CD4-positive, alpha-beta T cell (primary cell): ENCODE results near the gene UGT1A6. TPM values are rescaled to one million over a fixed set of nuclear protein-coding genes. Genes with fewer than 3 reads are reported as not detected.

Experiments used
- ATAC-seq: fragments of 200-7000 bp; cut with Tn5 transposase; one replicate; pipeline ENCODE4 v1.10.0; 2022; ENCODE audit warnings: mild to moderate bottlenecking; ENCODE audit not compliant: poor library complexity
- CTCF ChIA-PET: fragments of 350-600 bp; sonication (Branson Sonifier 250); formaldehyde crosslinking; loops from one replicate; lab custom pipeline; 2021; ENCODE audit warnings: antibody characterized with exemption, inconsistent platforms; lab: Charles Lee
- POLR2A ChIA-PET: fragments of 350-600 bp; sonication (Branson Sonifier 250); formaldehyde crosslinking; loops from one replicate; lab custom pipeline; 2021; ENCODE audit warnings: antibody characterized with exemption, inconsistent platforms; lab: Charles Lee
- DNase-seq, 14 experiments: peaks; one replicate each; pipeline ENCODE4 v3.0.0-alpha.2; 2013 to 2020; ENCODE audit warnings: mixed read lengths in 2 of 14
- H3K27ac ChIP-seq, 2 donors: one replicate each; pipeline versions ENCODE4 v1.5.1 to v1.7.0; 2013; ENCODE audit warnings: low read length in 2 of 2, low read depth in 1 of 2, mild to moderate bottlenecking in 1 of 2
- H3K27me3 ChIP-seq, 2 experiments: 1 replicate in 1 of 2; 2 replicates in 1 of 2; pipeline versions ENCODE4 v1.6.1 to v1.7.0; 2013; ENCODE audit warnings: low read length in 2 of 2, control low read depth in 1 of 2, mild to moderate bottlenecking in 1 of 2, moderate library complexity in 1 of 2; ENCODE audit not compliant: insufficient read depth in 2 of 2, control insufficient read depth in 1 of 2
- H3K36me3 ChIP-seq: one replicate; pipeline ENCODE4 v1.6.1; 2013; ENCODE audit warnings: low read length, control low read depth; ENCODE audit not compliant: insufficient read depth
- H3K4me1 ChIP-seq: one replicate; pipeline ENCODE4 v1.6.1; 2013; ENCODE audit warnings: low read length, control low read depth; ENCODE audit not compliant: insufficient read depth
- H3K4me3 ChIP-seq: one replicate; pipeline ENCODE4 v1.5.1; 2013; ENCODE audit warnings: mild to moderate bottlenecking, low read length, moderate library complexity
- H3K9me3 ChIP-seq, 2 experiments: 1 replicate in 1 of 2; 2 replicates in 1 of 2; pipeline versions ENCODE4 v1.6.1 to v1.7.0; 2013; ENCODE audit warnings: low read length in 2 of 2, mild to moderate bottlenecking in 2 of 2, control low read depth in 1 of 2, moderate library complexity in 1 of 2; ENCODE audit not compliant: control insufficient read depth in 1 of 2, insufficient read depth in 1 of 2
- H3K27ac Mint-ChIP-seq: one replicate; pipeline ENCODE4 v1.8.0; 2020; ENCODE audit warnings: mixed read lengths
- H3K27me3 Mint-ChIP-seq: one replicate; pipeline ENCODE4 v1.8.0; 2021; ENCODE audit warnings: mixed read lengths
- H3K36me3 Mint-ChIP-seq: one replicate; pipeline ENCODE4 v1.8.0; 2021; ENCODE audit warnings: low read depth, mixed read lengths
- H3K4me1 Mint-ChIP-seq: one replicate; pipeline ENCODE4 v1.8.0; 2021; ENCODE audit warnings: low read depth, mixed read lengths
- H3K4me3 Mint-ChIP-seq: one replicate; pipeline ENCODE4 v1.8.0; 2020; ENCODE audit warnings: mild to moderate bottlenecking, mixed read lengths
- H3K9me3 Mint-ChIP-seq: one replicate; pipeline ENCODE4 v1.8.0; 2020; ENCODE audit warnings: mixed read lengths
- intact Hi-C, 2 experiments: fragments of 100-400 bp; cut with DNase I in 1 of 2; cut with micrococcal nuclease in 1 of 2; formaldehyde crosslinking; loops; one replicate each; pipeline versions ENCODE4 v1.15.1 to v1.9.0; 2023 to 2025; cut with DNase I, micrococcal nuclease
- total RNA-seq, 174 experiments: library from RNA in 2 of 174; stranded (reverse) in 2 of 174; gene quantifications; one replicate each; pipeline ENCODE4 v1.2.3 and lab custom pipeline; 2021 to 2026
- TF ChIP-seq, protein P1 (sequence below): fragments of 200-600 bp; IDR thresholded peaks from one replicate; pipeline ENCODE4 v1.8.0; 2022; ENCODE audit warnings: antibody characterized with exemption, mild to moderate bottlenecking

UGT1A6 gene
- total RNA-seq, 2 experiments from 2014 or later: not detected

DNA sequence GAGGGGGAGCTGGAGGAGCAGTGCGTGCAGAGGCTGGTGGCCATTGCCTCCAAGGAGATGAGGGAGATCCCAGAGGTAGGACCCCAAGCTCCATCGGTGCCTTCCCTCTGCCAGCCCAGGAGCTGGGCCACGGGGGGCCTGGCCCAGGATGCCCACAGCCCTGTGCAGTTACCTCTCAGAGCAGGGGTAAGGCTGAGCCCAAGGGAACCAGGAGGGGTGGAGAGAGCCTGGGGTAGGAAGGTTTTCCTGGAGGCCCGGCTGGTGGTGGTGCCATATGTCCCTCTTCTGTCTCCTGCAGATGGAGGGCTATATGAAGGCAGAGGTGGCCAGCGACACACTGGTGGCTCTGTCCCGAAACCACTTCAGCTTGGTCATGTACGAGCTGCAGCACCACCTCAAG is 96.9 kb downstream of the UGT1A6 start:
- peaks cover 12% of the 10 kb centered on the region for H3K27me3 Mint-ChIP-seq
- Histone ChIP-seq H3K4me3 (no peak overlapping the region), H3K4me1 (no peaks in the 10 kb centered on the region), H3K27ac (no peak overlapping the region), H3K27me3 (peaks cover 0 to 5% of the 10 kb centered on the region in 2 experiments), H3K36me3 (no peaks in the 10 kb centered on the region), H3K9me3 (peaks cover 0 to 8% of the 10 kb centered on the region in 2 experiments)
- ATAC-seq (no peak), DNase-seq (no peak)
- no peaks in the 10 kb centered on the region for H3K4me1 Mint-ChIP-seq
- CTCF ChIA-PET: no interaction called here
- intact Hi-C loops: no loop called here
- no peak overlapping the region for H3K4me3 Mint-ChIP-seq
- no peaks in the 10 kb centered on the region for H3K9me3 Mint-ChIP-seq
- POLR2A ChIA-PET: no interaction called here
- TF ChIP-seq, protein P1, sequence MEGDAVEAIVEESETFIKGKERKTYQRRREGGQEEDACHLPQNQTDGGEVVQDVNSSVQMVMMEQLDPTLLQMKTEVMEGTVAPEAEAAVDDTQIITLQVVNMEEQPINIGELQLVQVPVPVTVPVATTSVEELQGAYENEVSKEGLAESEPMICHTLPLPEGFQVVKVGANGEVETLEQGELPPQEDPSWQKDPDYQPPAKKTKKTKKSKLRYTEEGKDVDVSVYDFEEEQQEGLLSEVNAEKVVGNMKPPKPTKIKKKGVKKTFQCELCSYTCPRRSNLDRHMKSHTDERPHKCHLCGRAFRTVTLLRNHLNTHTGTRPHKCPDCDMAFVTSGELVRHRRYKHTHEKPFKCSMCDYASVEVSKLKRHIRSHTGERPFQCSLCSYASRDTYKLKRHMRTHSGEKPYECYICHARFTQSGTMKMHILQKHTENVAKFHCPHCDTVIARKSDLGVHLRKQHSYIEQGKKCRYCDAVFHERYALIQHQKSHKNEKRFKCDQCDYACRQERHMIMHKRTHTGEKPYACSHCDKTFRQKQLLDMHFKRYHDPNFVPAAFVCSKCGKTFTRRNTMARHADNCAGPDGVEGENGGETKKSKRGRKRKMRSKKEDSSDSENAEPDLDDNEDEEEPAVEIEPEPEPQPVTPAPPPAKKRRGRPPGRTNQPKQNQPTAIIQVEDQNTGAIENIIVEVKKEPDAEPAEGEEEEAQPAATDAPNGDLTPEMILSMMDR: no peak
- no peak overlapping the region for H3K27ac Mint-ChIP-seq
- no peaks in the 10 kb centered on the region for H3K36me3 Mint-ChIP-seq

DNA sequence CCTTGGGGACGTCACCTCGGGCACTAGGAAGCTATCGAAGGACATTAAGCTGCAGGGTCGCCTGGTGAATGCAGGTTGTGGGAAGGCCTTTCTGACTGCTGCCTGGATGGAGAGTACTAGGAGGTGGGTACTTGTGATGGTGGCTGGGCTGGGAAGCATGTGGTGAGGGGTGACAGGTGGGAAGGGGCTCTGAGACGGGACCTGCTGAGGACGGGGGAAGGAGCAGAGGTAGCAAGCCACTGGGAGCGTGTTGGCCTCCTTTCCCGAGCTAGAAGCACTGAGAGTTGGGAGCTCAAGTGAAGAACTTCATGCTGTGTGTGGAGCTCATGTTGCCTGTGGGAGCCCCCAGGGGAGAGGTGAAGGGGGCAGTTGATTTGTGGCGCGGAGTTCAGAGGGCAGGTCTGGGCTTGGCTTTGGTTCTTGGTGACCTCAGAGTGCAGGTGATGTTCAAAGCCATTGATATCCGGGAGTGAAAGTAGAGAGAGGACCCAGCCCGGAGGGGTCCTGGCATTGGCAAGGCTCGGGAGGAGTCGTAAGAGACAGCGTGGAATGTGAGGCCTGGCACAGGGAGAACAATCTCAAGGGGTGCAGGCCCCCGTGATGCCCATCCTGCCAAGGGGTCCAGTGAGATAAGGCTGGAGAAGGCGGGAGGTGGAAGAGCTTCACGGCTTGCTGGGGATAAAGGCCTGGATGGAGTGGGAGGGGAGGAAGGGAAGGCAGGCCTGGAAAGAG is 98.6 kb downstream of the UGT1A6 start:
- intact Hi-C loops: no loop called here
- TF ChIP-seq, protein P1: no peak
- H3K4me3 ChIP-seq: no peak overlapping the region
- ATAC-seq: no peak
- Mint-ChIP-seq H3K4me3 (no peak overlapping the region), H3K4me1 (no peaks in the 10 kb centered on the region), H3K36me3 (no peaks in the 10 kb centered on the region), H3K9me3 (no peaks in the 10 kb centered on the region), H3K27me3 (peaks cover 2% of the 10 kb centered on the region), H3K27ac (no peak overlapping the region)
- H3K27me3 ChIP-seq: no peaks in the 10 kb centered on the region
- POLR2A ChIA-PET: no interaction called here
- H3K27ac ChIP-seq: no peak overlapping the region
- peaks cover 0 to 8% of the 10 kb centered on the region in 2 experiments for H3K9me3 ChIP-seq
- DNase-seq: no peak
- no peaks in the 10 kb centered on the region for H3K36me3 ChIP-seq
- CTCF ChIA-PET: no interaction called here
- H3K4me1 ChIP-seq: no peaks in the 10 kb centered on the region

DNA sequence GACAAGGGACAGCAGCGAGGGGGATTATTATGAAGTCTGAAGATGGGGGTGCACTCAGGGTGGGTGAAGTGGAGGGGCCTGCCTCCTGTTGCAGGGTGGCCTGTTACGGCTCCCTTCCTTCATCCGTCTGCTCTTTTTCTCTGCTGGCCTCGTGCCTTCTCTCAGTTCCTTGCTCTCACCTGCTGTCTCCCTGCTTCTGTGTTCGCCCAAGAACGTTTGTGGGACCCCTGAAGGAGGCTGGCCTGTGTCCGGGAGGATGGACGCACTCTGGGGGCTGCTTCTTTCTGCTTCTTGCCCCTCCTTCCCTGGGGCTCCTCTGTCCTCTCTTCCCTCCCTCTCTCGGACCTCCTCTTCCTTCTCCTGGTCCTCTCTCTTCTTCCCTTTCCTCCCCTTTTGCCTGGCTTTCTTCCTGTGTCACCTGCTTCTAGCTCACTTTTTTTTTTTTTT is 99.2 kb downstream of the UGT1A6 start:
- intact Hi-C loops: no loop called here
- DNase-seq (no peak), ATAC-seq (no peak)
- CTCF ChIA-PET: no interaction called here
- Mint-ChIP-seq H3K27ac (no peak overlapping the region), H3K9me3 (no peaks in the 10 kb centered on the region), H3K4me3 (no peak overlapping the region), H3K27me3 (no peaks in the 10 kb centered on the region), H3K4me1 (no peaks in the 10 kb centered on the region), H3K36me3 (no peaks in the 10 kb centered on the region)
- no peaks in the 10 kb centered on the region for H3K4me1 ChIP-seq
- TF ChIP-seq, protein P1: no peak
- POLR2A ChIA-PET: no interaction called here
- H3K27ac ChIP-seq: no peak overlapping the region
- no peak overlapping the region for H3K4me3 ChIP-seq
- no peaks in the 10 kb centered on the region for H3K36me3 ChIP-seq
- no peaks in the 10 kb centered on the region for H3K27me3 ChIP-seq
- H3K9me3 ChIP-seq: peaks cover 0 to 8% of the 10 kb centered on the region in 2 experiments
